Adipocyte (in vitro differentiated cells): Measurements from ENCODE around the gene FASTKD3.

ENCODE experiments used
- DNase-seq: peaks from one replicate; pipeline ENCODE4 v3.0.0-alpha.2; 2015; ENCODE audit warnings: low read depth
- H3K27me3 ChIP-seq: replicated peaks from 2 replicates; pipeline ENCODE4 v1.7.0; 2013; ENCODE audit warnings: mild to moderate bottlenecking, low read length, moderate library complexity; ENCODE audit not compliant: control insufficient read depth, insufficient read depth
- H3K36me3 ChIP-seq: 2 replicates; pipeline ENCODE4 v1.7.0; 2013; ENCODE audit warnings: low read length, mild to moderate bottlenecking, moderate library complexity; ENCODE audit not compliant: control insufficient read depth, insufficient read depth, severe bottlenecking
- H3K4me1 ChIP-seq: 2 replicates; pipeline ENCODE4 v1.7.0; 2013; ENCODE audit warnings: mild to moderate bottlenecking, low read length, moderate library complexity; ENCODE audit not compliant: control insufficient read depth, insufficient read depth
- H3K4me3 ChIP-seq: 2 replicates; pipeline ENCODE4 v1.7.0; 2013; ENCODE audit warnings: mild to moderate bottlenecking, low read length, moderate library complexity
- H3K9ac ChIP-seq: 2 replicates; pipeline ENCODE4 v1.7.0; 2013; ENCODE audit warnings: mild to moderate bottlenecking, low read length, moderate library complexity
- H3K9me3 ChIP-seq: 2 replicates; pipeline ENCODE4 v1.7.0; 2013; ENCODE audit warnings: mild to moderate bottlenecking, low read length, moderate library complexity; ENCODE audit not compliant: control insufficient read depth

The FASTKD3 gene

DNA sequence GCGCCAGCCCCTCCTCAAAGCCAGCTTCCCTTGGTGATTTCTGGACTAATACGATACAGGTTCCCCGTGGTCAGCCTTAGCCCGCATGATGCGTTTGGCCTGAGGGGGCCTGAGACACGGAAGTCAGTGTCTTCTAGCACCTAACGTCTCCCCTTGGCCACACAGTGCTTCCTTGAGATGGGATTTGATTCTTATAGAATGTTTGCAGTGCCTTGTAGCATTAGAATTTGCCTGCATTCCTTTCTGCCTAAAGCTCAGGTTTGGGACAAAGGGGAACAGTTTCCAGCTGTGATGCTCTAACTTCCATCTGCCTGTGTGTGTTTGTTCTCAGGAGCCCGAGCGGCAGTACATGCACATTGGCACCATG is 52.3 kb downstream of the FASTKD3 start:
- Histone ChIP-seq H3K9ac (no peak overlapping the region), H3K27me3 (peaks cover 23% of the 10 kb centered on the region), H3K9me3 (no peaks in the 10 kb centered on the region), H3K36me3 (no peaks in the 10 kb centered on the region), H3K4me3 (no peak overlapping the region), H3K4me1 (no peaks in the 10 kb centered on the region)
- no peak for DNase-seq

DNA sequence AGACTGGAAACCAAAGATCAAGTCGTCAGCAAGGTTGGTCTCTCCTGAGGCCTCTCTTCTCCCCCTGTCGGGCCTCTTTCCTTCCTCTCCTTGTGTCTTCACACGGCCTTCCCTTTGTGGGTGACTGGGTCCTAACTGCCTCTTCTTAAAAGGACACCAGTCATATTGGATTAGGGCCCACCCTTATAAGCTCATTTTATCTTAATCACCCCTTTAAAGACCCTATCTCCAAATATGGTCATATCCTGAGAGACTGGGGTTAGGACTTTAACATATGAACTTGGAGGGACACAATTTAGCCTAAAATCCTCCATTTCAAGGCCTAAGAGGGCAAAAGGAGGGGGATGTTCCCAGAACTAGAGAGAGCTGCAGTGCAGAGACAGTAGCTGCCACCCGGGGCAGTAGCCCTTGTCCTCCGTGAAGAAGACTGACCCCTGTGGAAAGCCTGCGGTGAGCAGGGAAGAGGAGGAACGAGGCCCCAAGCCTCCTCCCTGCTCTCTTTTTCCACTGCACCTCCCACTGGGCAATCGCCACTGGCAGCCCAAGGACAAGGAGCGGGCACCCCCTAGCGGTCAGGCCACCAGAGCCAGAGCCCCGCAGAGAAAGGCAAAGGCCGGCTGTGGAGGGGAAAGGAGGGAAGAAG is 52.8 kb downstream of the FASTKD3 start:
- Histone ChIP-seq H3K9ac (peak overlapping the region; percentile 1), H3K27me3 (peaks cover 21% of the 10 kb centered on the region), H3K36me3 (no peaks in the 10 kb centered on the region), H3K4me3 (no peak overlapping the region), H3K9me3 (no peaks in the 10 kb centered on the region), H3K4me1 (no peaks in the 10 kb centered on the region)
- peak; percentile 58 for DNase-seq

DNA sequence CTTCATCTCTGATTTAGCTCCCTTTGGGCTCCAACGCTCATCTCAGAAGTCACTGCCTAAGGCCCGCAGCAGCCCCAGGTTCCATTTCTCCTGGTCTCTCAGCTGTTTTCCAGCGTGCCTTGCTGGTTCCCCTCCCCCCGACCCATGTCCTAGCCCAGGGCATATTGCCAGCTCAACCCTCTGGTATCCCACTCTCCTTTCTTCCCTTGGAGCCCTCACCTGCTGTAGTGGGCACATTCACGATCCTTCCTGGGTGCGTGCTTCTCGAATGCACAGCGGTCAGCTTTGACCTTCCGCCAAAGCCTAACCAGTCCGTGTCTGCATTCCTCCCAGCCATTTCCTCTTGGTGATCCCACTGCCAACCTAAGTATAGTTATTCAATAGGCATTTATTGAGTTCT is 54.0 kb downstream of the FASTKD3 start:
- H3K9ac ChIP-seq, result no peak overlapping the region
- H3K9me3 ChIP-seq, result no peaks in the 10 kb centered on the region
- H3K4me3 ChIP-seq, result no peak overlapping the region
- peaks cover 28% of the 10 kb centered on the region for H3K27me3 ChIP-seq
- no peak for DNase-seq
- H3K4me1 ChIP-seq, result no peaks in the 10 kb centered on the region
- no peaks in the 10 kb centered on the region for H3K36me3 ChIP-seq

DNA sequence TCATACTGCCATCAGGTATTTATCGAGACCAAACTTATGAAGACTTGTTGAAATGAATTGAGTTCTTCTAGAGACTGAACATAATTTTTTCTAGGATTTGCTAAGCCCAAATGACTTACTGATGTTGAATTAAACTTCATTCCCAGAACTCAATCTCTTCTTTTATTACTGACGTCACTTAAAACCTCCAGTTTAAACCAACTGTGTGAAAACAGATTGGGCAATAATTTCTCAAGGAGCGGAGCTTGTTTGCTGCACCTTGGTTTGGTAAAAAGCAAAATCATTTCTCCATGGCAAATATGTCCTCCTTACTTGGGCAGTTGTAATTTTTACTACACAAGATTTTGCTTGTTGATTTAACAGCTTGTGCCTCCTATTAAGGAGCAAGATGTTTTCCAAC is 55.3 kb downstream of the FASTKD3 start:
- Histone ChIP-seq H3K27me3 (peaks cover 19% of the 10 kb centered on the region), H3K9me3 (no peaks in the 10 kb centered on the region), H3K4me3 (no peak overlapping the region), H3K9ac (no peak overlapping the region), H3K36me3 (no peaks in the 10 kb centered on the region), H3K4me1 (no peaks in the 10 kb centered on the region)
- no peak for DNase-seq

DNA sequence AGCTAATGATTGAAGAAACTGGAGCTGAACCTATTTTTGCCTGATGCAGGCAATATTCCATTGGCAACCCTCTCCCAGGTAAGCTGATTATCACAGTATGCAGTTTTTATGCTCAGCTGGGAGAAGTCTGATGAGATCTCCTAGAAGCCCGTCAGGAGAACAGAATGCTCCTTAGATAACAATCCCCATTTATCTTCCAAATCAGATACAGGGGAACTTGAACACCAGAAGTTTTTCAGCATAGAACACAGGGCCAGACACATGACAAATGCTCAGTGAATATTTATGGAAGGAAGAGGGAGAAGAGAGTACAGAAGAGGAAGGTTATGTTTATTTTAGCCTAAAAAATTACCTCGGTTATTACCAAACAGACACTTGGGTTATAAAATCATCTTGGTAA is 55.8 kb downstream of the FASTKD3 start:
- no peak overlapping the region for H3K9ac ChIP-seq
- no peak for DNase-seq
- H3K27me3 ChIP-seq, result peaks cover 25% of the 10 kb centered on the region
- H3K4me1 ChIP-seq, result no peaks in the 10 kb centered on the region
- no peaks in the 10 kb centered on the region for H3K9me3 ChIP-seq
- no peak overlapping the region for H3K4me3 ChIP-seq
- H3K36me3 ChIP-seq, result no peaks in the 10 kb centered on the region

DNA sequence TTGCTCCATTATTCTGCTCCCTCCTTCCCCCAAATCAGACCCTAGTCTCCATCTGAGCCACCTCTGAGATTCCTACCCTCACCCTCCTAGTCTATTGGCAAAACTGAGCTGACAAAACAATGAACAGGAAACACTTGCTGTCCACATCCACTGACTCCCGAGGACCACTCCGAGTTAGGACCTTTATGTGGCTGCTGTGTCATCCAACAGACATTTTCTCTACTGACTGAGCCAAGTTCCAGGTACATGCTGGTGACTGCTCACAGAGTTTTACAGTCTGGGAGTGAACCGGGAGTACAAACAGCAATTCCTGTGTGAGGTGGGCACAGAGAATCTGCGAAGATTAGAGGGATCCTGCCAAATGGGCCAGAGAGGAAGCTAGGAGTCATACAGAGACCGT is 57.1 kb downstream of the FASTKD3 start:
- no peaks in the 10 kb centered on the region for H3K36me3 ChIP-seq
- no peak overlapping the region for H3K9ac ChIP-seq

More for the DNA sequence above, 57.1 kb downstream of the FASTKD3 start:
- Histone ChIP-seq H3K9me3 (no peaks in the 10 kb centered on the region), H3K4me1 (no peaks in the 10 kb centered on the region), H3K4me3 (no peak overlapping the region), H3K27me3 (peaks cover 27% of the 10 kb centered on the region)
- no peak for DNase-seq
